Measurements from ENCODE around the gene TMEM181. TPM values are rescaled to one million over a fixed set of nuclear protein-coding genes. Genes with fewer than 3 reads are reported as not detected.

TMEM181 gene
- total RNA-seq, 1 experiment from 2014 or later: 18.7 TPM

DNA sequence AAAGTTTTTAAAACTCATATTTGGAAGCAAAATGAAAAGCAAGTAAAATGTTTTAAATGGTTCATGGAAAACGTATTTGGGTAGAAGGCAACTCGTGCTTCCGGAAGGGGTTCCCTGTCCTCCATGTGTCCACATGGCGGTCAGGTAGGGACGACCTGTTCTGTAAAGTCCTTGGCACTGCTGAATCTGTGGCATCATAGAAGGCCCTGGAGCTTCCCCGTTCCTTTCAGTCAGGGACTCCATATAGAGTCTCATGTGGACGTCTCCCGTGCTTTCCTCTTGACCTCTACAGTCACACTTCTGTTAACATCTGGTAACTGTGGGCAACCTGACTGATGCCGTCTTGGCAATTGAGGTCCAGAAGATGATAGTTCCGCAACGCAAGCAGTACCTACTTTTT, 73.2 kb downstream of the TMEM181 start:
- H3F3A ChIP-seq (ENCODE audit: insufficient read depth, low read depth): peaks cover 70% of the 10 kb centered on the region
- no peak overlapping the region for H2AFZ ChIP-seq
- no peaks in the 10 kb centered on the region for H3K9me2 ChIP-seq (ENCODE audit: insufficient read depth)
- H3K36me3 ChIP-seq (ENCODE audit: low read depth): peaks cover 40% of the 10 kb centered on the region
- H3K79me2 ChIP-seq (ENCODE audit: low read depth): peaks cover 10% of the 10 kb centered on the region
- H3K4me2 ChIP-seq: no peak overlapping the region
- CTCF ChIA-PET: no interaction called here
- H3K4me1 ChIP-seq (replicated peaks; ENCODE audit: insufficient read depth): no peaks in the 10 kb centered on the region
- no peak overlapping the region for H3K27ac ChIP-seq
- peaks cover 17% of the 10 kb centered on the region for H4K20me1 ChIP-seq (ENCODE audit: insufficient read depth)
- no TSS peak for BruUV-seq (replicated peaks)
- TF ChIP-seq, protein P1, sequence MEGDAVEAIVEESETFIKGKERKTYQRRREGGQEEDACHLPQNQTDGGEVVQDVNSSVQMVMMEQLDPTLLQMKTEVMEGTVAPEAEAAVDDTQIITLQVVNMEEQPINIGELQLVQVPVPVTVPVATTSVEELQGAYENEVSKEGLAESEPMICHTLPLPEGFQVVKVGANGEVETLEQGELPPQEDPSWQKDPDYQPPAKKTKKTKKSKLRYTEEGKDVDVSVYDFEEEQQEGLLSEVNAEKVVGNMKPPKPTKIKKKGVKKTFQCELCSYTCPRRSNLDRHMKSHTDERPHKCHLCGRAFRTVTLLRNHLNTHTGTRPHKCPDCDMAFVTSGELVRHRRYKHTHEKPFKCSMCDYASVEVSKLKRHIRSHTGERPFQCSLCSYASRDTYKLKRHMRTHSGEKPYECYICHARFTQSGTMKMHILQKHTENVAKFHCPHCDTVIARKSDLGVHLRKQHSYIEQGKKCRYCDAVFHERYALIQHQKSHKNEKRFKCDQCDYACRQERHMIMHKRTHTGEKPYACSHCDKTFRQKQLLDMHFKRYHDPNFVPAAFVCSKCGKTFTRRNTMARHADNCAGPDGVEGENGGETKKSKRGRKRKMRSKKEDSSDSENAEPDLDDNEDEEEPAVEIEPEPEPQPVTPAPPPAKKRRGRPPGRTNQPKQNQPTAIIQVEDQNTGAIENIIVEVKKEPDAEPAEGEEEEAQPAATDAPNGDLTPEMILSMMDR (conservative IDR thresholded peaks at IDR 0.05): no peak
- no peak for TF ChIP-seq EZH2 (IDR thresholded peaks at IDR 0.05; ENCODE audit: low read depth)
- DNase-seq: no peak
- POLR2A ChIA-PET (ENCODE audit: unreplicated experiment): interaction anchor here (0.6 kb wide), 1 partner anchor 22 kb away, joined by 3 read pairs; no protein-coding TSS in a partner anchor
- no peaks in the 10 kb centered on the region for H3K9me3 ChIP-seq (ENCODE audit: insufficient read depth, low read depth)
- no peaks in the 10 kb centered on the region for H3K27me3 ChIP-seq (ENCODE audit: insufficient read depth, low read depth)
- H3K4me3 ChIP-seq: no peak overlapping the region
- intact Hi-C loops (cut with micrococcal nuclease; ENCODE audit: unreplicated experiment): no loop called here

DNA sequence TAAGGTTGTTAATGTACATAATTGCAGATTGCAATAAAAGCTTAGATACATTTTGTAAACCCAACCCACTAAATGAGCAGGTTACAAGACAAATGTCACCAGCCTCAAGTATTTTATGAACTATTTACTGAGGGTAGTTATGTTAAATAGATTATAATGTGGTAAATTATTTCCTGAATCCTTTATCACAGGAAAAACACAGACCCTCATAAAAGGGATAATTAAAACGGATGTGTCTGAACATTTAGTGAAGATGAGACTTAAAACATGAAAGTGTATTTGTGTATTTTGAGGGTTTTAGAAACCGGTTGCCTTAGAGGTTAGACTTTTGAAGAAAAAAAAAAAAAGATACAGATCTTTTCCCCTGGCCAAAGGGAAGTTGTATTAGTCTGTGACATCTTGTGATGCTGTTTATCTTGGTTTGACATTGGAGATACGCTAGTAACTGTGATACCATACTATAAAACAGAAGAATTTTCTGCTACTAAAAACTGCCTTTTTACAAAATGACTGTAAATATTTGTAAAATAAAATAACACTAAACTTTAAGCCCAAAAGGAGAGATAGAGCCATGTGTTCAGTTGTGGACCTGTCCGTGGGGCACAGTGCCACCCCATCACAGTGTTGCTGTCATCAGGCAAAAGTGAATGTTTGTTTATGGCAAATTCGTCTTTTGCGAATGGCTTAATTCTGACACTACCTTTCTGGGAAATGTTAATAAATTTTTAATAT, 75.0 kb downstream of the TMEM181 start:
- BruUV-seq (replicated peaks): no TSS peak
- ChIA-PET POLR2A (ENCODE audit: unreplicated experiment) (interaction anchor here (0.6 kb wide), 1 partner anchor 11 kb away, joined by 3 read pairs; no protein-coding TSS in a partner anchor), CTCF (no interaction called here)
- no peak overlapping the region for H3K4me2 ChIP-seq
- intact Hi-C loops (cut with micrococcal nuclease; ENCODE audit: unreplicated experiment): no loop called here
- no peak for TF ChIP-seq EZH2 (IDR thresholded peaks at IDR 0.05; ENCODE audit: low read depth)
- TF ChIP-seq, protein P1 (conservative IDR thresholded peaks at IDR 0.05): no peak
- H3F3A ChIP-seq (ENCODE audit: insufficient read depth, low read depth): peaks cover 68% of the 10 kb centered on the region
- H4K20me1 ChIP-seq (ENCODE audit: insufficient read depth): peaks cover 20% of the 10 kb centered on the region
- no peaks in the 10 kb centered on the region for H3K9me2 ChIP-seq (ENCODE audit: insufficient read depth)
- no peak overlapping the region for H2AFZ ChIP-seq
- H3K9me3 ChIP-seq (ENCODE audit: insufficient read depth, low read depth): no peaks in the 10 kb centered on the region
- H3K27ac ChIP-seq: peak overlapping the region; percentile 18; the same call in 1 of the 2 replicates
- DNase-seq: no peak
- no peaks in the 10 kb centered on the region for H3K4me1 ChIP-seq (replicated peaks; ENCODE audit: insufficient read depth)
- no peak overlapping the region for H3K4me3 ChIP-seq
- H3K36me3 ChIP-seq (ENCODE audit: low read depth): peaks cover 50% of the 10 kb centered on the region
- H3K79me2 ChIP-seq (ENCODE audit: low read depth): peaks cover 27% of the 10 kb centered on the region
- H3K27me3 ChIP-seq (ENCODE audit: insufficient read depth, low read depth): no peaks in the 10 kb centered on the region

DNA sequence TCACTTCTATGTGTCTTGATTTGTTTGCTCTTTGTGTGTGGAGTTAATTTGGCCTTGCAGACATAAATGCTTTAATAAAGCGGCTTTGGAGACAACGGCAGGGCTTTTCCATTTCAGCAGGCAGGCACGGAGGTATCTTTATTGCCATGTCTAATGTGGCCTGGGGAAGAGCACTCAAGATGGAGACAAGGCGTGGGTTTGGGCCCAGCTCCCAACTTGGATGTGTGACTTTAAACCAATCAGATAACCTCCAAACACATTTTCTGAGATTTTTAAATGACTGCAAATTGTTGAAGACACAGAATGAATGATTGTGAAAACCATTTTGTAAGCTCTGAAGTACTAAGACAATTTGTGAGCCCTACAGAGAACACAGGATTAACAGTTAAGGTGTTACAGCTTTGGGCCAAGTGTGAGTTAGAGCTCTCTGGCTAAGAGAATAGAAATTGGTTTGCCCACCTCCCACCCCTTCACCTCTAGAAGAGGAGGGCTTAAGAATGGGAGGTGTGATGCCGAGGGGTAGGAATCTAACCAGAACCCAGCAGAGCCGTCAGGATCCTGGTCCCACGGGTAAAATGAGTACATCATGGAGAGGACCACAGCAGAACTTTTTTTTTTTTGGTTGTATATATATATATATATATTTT, 75.7 kb downstream of the TMEM181 start:
- peak overlapping the region; percentile 18; the same call in 1 of the 2 replicates for H3K27ac ChIP-seq
- H3K4me3 ChIP-seq: no peak overlapping the region
- H3F3A ChIP-seq (ENCODE audit: insufficient read depth, low read depth): peaks cover 69% of the 10 kb centered on the region
- peaks cover 3% of the 10 kb centered on the region; the same call in 1 of the 2 replicates for H3K4me1 ChIP-seq (replicated peaks; ENCODE audit: insufficient read depth)
- H3K9me3 ChIP-seq (ENCODE audit: insufficient read depth, low read depth): no peaks in the 10 kb centered on the region
- intact Hi-C loops (cut with micrococcal nuclease; ENCODE audit: unreplicated experiment): no loop called here
- peaks cover 34% of the 10 kb centered on the region for H3K79me2 ChIP-seq (ENCODE audit: low read depth)
- BruUV-seq (replicated peaks): no TSS peak
- H4K20me1 ChIP-seq (ENCODE audit: insufficient read depth): peaks cover 22% of the 10 kb centered on the region
- no peak overlapping the region for H2AFZ ChIP-seq
- no peaks in the 10 kb centered on the region for H3K27me3 ChIP-seq (ENCODE audit: insufficient read depth, low read depth)
- H3K36me3 ChIP-seq (ENCODE audit: low read depth): peaks cover 57% of the 10 kb centered on the region
- H3K4me2 ChIP-seq: no peak overlapping the region
- POLR2A ChIA-PET (ENCODE audit: unreplicated experiment): interaction anchor here (0.6 kb wide), 1 partner anchor 10 kb away, joined by 3 read pairs; no protein-coding TSS in a partner anchor
- H3K9me2 ChIP-seq (ENCODE audit: insufficient read depth): no peaks in the 10 kb centered on the region
- no peak for DNase-seq
- TF ChIP-seq EZH2 (IDR thresholded peaks at IDR 0.05; ENCODE audit: low read depth): no peak
- TF ChIP-seq, protein P1 (conservative IDR thresholded peaks at IDR 0.05): no peak
- CTCF ChIA-PET: no interaction called here

All from PC-9 (cell line).